Kidney tubule cell (primary cell): ENCODE measurements around the gene PAK2.
"Not testable (repeated sequence)": the region's sequence is repeated elsewhere in the genome, so short reads cannot be mapped to it uniquely, and the experiment has no call there.

Experiments used
- DNase-seq: peaks from one replicate; pipeline ENCODE4 v3.0.0-alpha.2; 2018; ENCODE audit warnings: low spot score

PAK2 gene

DNA sequence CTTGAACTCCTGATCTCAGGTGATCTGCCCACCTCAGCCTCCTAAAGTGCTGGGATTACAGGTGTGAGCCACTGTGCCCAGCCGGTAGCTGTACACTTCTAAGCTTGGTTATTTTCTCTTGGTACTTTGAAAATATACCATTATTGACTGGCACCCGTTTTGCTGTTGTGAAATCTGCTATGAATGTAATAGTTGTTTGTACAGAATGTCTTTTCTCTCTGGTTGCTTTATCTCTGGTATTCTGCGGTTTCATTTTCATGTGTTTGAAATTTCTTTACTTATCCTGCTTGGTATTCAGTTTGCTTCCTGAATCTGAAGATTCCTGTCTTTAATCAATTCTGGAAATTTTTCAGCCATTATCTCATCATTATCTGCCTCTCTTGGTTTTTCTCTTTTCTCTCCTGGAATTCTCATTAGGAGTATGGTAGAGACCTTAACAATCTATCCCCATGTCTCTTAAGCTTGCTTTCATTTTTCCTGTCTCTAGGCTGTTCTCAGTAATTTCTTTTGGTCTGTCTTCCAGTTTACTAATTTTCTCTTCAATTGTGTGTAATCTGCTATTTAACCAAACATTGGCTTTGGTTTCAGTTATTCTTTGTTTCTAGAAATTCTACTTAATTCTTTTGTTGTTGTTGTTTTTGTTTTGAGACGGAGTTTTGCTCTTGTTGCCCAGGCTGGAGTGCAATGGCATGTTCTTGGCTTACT is 2.8 kb upstream of the PAK2 start:
- DNase-seq: no peak

DNA sequence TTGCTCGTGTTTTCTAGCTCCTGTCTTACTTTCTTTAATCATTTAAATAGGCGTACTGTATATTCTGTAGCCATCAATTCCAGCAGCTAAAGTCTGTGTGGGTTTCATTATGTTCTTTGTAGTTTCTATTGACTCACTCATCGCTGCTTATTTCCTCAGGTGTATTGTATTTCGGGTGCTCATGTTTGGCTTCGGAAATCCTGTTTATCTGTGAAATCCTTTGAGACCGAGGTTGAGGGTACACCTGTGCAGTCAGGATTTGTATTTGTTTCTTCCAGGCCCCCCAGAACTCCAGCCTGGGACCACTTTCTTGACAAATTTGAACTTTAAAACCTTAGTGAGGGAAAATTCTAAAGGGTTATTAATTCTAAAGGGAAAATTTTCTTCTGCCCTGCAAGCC is 2.0 kb upstream of the PAK2 start:
- no peak for DNase-seq

DNA sequence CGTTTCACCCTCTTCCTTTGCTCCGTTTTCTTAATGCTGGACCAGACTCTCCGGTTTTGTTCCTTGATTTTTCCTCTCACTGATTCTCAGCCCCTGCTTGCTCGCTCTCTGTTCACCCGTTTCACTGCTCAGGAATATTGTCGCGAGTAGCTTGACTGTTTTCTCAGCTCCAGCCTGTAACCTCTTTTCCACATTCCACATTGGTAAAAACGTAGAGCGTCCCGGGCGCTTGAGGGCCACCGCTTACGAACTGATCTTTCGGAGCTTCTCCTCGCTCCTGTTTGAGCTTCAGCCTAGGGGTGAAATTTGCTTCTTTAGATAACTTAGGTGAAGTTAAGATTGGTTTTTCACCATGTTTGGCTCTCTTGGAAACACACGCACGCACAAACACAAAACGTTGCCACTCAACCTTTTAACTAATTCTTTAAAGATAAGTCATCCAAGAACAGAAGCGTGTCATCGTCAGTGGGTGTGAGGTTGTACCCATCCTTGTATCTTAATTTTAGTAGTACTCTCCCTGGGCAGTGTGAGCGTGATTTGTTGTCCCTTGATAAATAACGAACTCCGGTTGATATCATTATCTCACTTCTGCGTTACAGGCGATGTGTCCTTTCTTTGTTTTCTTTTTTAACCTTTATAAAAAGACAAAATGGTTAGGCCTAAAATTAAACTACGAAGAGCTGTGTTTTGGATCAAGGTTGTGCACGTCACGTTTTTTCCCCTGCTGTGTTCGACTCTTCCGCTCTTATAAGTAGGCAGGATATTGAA is 1.0 kb downstream of the PAK2 start:
- DNase-seq: peak; percentile 81

DNA sequence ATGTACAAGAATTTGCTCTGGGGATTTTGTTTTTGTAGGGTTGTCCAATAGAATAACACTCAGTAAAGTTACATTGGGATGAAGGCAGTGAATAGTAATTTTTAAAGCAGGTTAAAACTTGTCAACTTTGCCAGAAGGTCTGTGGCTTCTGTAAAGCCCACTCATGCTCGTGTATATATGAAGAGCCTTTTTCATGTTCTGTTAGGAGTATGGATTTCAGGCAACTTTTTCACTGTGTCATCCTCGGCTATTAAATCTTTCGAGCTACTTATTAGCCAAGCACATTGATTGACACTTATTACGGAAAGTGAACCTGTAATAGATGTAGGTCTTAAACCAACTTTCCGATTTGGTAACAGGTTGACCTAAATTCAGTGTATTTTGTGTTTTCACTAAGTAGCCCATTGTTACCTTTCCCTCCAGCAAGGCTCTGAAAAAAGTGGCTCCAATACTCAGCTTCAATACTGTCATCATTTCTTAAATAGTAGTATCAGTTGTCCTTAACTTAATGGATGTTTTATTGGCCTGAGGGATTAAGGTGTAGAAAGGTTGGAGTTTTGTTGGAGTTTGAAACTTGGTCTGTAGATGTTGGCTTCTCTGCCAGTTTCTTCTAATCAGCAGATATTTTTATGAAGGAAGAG is 1.7 kb downstream of the PAK2 start:
- DNase-seq: peak; percentile 47

DNA sequence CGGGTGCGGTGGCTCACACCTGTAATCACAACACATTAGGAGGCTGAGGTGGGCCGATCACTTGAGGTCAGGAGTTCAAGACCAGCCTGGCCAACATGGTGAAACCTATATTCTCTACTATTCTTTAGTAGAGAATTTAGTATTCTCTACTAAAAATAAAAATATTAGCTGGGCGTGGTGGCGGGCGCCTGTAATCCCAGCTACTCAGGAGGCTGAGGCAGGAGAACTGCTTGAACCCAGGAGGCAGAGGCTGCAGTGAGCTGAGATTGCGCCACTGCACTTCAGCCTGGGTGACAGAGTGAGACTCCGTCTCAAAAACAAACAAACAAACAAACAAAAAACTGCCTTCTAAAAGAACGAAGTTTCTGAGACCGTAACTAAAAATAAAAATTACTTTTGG is 3.9 kb downstream of the PAK2 start:
- DNase-seq: not testable (repeated sequence)

DNA sequence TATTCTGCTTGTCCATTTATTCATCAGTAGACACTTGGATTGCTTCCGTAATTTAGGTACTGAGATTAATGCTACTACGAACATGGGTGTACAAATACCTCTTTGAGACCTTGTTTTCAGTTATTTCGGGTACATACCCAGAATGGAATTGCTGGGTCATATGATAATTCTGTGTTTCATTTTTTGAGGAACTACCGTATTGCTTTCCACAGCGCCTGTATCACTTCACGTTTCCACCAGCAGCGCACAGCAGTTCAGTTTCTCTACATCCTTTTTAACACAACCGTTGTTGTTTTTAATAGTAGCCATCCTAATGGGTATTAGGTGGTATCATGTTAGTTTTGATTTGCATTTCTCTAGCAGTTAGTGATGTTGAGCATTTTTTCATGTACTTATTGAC is 9.5 kb downstream of the PAK2 start:
- DNase-seq: no peak

DNA sequence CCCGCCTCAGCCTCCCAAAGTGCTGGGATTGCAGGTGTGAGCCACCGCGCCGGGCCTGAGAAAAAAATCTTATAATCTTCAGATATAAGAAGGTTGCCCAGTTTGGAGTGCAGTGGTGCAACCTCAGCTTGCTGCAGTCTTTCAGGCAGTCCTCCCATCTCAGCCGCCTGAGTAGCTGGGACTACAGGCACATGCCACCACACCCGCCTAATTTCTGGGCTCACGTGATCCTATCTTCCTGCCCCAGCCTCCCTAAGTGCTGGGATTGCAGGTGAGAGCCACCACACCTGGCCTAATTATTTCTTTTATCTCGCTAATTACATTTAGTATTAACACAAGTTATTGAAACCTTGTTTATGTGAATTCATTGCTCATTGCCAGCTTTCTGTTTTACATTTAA is 13.5 kb downstream of the PAK2 start:
- DNase-seq: no peak

DNA sequence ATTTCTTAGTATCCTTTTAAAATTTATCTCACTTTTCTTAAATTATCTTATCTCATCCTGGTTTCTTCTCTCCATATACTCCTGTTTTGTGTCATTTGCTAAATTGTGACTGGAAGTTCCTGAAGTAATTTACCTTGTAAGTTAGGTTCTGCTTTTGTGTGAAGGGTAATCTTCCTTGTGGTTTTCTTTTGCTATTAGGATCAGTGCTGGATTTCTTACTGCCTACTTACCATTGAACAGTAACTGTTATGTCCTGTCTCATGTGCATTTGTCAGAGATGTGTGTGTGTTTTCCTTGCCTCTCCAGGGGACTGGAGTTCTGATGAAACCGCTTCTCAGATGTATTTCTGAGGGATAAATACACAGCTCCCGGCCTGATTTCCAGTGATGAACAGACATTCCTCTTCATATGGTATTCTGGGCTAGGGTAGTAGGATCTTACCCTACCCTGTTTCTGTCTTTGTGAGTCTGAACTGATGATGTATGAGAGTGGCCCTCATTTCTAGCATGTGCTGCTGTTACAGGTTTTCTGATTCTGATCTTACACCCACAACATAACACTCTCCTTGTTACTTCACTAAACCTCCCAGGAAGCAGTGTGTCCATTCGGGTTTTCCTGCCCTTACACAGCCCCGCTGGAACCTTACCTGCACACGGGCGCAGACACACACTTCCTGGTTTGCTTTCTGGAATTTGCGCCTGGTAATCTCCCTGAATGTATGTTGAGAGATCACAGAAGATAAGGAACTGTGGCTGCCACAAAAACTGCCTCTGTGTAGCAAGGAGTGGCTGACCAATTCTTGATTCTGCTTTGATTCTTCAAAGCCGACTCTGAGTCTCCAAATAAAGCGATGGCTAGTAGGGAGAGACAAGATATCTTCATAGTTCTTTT is 14.7 kb downstream of the PAK2 start:
- DNase-seq: no peak

DNA sequence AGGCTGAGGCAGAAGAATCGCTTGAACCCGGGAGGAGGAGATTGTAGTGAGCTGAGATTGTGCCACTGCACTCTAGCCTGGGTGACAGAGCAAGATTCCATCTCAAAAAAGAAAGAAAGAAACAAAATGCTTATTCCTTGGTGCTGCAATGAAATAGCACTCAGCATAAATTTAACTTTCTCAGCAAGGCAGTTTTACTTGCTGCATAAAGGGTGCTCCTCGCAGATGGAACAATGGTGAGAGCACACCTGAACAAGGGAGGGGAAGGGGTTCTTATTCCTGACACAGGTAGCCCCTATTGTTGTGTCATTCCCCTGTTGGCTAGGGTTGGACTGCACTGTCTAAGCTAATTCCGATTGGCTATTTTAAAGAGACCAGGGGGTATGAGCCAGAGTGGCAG is 17.1 kb downstream of the PAK2 start:
- DNase-seq: no peak

DNA sequence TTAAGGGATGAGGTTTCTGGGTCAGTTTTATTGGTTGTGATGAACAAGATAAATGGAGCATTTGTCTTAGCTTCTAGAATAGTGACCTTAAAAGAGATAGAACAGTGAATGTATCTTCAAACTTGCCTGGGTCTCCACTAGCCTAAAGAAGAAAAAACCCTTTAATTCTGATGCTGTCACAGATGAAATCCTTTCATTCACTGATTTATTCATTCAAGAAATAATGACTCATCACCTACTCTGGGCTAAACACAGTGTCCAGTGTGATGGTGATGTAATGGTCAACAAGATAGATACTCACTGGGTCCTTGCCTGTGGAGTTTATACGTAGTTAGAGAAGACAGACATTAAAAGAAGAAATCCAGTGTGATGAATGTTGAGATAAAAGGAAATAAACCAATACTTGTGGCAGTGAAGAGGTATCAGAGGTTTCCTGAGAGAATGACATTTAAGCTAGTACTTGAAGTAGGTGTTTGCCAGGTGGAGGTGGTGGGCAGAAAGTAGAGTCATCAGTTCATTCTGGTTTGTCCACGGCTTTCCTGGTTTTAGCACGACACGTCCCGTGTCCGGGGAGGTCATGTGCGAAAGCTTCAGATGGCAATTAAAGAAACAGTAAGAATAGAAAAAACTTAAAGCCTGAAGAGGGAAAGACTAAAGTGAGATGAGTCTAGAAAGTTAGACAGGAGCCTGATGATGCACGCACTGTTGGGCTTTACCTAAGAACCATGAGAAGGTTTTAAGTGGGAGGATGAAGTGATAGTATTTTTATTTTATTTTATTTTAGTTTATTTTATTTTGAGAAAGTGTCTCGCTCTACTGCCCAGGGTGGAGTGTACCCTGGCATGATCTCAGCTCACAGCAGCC is 18.5 kb downstream of the PAK2 start:
- DNase-seq: peak; percentile 86

DNA sequence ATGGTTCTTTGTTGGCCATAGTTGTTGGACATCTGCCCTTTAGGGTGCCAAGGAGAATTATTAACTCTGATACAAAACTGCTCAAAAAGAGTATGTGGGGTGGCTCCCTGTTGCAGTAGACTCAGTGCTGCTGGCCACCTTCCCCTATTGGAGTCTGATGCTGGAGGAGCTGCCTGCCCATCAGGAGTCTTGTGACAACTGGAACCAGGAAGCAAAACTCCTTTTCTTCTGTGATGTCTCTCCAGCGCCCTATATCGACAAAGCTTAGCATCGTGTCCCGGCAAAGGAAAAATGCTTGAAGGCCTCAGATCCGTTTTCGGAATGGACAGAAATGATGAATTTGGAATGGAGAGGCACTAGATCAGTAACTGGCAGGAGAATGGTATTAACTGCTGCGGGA is 23.5 kb downstream of the PAK2 start:
- peak; percentile 9 for DNase-seq

DNA sequence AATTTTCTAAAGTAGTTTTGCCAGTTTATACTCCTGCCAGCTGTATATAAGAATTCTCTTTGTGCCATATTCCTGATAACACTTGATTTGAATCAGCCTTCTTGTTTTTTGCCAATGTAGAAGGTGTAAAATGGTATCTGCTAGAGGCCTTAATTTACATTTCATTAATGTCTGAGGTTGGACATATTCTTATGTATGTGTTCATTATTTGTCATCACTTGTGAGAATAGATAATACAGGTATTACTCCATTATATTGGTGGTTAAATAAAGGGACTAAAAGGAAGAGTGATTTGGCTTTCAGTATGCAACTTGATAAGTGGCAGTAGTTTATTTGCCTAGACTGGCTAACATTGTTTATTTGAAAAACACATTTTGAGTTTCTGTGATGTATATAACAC is 25.8 kb downstream of the PAK2 start:
- DNase-seq: no peak

DNA sequence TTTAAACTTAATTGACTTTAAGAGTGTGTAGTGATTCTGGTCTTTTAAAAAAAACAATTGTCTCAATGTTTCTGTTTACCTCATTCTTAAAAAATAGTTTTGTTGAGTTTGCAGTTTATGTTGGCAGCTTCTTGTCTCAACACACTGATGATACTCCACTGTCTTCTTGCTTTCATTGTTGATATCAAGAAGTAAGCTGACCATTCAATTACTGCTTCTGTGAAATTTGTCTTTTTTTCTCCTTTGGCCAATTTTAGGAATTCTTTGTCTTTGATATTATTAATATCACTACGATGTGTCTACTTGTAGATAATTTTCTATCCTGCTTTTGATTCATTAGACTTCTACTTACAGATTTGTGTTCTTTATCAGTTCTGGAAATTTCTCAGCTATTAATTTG is 31.4 kb downstream of the PAK2 start:
- DNase-seq: no peak

DNA sequence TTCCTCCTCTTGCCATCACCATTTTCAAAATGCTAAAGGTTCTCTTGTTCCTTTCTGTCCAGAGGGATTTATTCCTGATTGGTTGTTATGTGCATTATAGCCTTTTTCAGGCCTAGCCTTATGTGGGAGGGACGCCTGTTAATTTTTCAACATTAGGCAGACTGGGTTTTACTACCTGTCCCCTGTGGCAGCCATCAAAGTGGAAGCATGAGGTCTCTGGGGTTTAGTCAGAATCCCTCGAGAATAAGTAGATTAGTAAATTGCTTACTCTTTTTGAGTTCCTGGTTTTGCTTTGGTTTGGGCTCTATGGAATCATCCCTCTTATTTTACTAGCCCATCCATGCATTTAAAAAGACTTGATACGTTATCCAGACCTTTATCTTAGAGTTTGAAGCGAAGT is 32.4 kb downstream of the PAK2 start:
- DNase-seq: no peak

DNA sequence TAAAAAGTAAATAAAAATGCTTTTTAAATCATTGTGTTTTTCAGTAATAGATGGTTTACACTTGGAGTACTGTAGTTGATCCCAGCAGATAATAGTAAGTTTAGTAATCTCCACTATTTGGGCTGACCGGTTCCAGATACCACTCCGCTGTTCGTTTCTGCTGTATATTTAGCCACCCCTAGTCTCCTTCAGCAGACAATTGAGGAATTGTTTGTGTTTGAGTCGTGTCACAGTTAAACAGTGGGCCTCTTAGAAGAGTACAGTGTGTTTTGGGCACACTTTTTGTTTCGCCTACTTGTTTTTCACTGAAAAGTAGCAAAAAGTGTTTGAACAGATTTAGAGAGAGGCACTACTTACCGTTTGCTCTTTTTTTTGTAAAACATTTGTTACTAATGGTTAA is 33.2 kb downstream of the PAK2 start:
- no peak for DNase-seq

DNA sequence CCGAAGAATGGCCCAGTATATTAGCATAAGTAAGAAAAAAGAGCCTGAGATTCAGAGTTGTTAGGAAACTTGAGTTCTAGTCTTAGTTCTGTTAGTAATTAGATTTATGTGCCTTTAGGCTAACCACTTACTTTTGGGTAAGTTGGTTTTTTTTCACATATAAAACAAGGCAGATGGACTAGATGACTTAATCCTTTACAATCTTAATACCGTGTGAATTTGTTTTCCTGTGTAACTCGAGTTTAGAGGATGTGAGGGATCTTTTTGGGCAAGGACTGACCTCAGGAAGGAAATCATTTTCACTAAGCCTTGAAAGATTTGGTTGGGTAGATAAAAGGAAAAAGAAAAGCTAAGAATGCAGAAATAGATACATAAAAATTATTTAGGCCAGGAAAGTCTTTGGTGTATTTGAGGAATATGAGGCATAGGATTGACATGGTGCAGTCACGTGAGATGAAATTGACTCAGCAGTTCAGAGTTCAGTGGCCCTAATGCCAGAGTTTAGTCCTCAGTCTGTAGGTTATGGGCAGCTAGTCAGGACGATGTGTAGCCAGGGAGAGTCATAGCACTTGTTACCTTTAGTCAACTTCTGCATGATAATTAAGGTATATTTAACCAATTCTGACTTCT is 34.6 kb downstream of the PAK2 start:
- peak; percentile 58 for DNase-seq

DNA sequence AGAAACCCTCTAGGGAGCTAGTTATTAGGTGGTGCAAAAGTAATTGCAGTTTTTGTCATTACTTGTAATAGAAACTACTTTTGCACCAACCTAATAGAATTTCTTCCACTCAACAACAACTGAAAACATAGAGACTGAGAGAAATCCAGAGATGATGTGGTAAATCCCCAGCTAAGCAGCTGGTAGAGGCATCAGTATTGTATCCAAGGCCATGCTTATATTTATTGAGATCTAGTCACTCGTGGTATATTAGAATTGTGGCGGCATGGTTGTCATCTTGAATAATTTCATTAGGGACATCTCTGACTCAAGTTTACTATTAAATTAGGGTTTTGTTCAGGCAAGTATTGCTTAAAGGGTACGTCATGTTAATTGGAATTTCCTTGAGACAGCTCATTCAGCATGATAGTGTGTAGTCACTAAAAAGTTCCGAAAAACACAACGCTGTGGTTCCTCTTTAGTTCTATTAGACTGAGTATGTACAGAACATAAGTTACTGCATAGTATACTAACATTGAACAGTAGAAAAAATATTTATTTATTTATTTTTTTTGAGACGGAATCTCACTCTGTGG is 35.3 kb downstream of the PAK2 start:
- DNase-seq: no peak

DNA sequence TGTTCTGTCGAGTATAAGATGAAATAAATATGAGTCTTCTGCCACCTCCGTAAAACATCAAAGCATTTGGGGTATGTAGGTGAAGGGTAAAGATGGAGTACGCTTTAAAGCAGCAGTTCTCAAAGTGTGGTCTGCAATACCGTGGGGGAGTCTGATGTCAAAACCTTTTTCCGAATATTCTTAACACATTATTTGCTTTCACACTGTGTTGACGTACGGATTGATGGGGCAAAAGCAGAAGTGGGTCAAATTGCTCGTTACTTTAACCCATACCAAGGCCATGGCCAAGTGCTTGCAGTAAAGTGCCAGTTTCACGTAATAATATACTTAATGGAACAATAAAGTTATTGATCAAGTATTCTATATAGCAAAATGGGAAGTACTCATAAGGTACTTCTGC is 36.3 kb downstream of the PAK2 start:
- DNase-seq: no peak

DNA sequence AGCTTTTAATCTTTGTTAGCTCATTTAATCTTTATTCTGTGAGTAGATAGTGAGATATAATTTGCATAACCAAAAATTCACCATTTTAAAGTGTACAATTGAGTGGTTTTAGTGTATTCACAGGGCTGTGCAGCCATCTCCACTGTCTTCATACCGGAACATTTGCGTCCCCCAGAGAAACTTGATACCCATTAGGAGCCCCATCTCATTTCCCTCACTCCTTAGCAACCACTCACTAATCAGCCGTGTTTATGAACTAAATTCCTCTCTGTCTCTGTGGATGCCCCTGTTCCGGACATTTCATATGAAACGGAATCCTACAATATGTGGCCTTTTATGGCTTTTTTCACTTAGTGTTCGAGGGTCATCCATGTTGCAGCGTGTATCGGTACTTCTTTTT is 38.2 kb downstream of the PAK2 start:
- DNase-seq: no peak

DNA sequence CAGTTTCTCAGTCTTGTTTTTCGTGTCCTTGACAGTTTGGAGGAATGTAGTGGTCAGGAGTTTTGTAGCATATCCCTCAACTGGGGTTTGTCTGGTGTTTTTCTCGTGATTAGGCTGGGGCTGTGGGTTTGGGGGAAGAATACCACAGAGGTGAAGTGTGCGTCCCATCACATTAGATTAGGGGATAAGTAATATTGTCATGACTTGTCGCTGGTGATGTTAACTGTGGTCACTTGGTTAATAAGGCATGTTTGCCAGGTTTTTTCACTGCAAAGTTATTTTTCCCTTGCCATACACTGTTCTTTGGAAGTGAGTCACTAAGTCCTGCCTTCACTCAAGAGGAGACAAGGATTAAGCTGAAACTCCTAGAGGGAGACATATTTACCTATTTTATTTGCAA is 39.1 kb downstream of the PAK2 start:
- peak; percentile 89 for DNase-seq

DNA sequence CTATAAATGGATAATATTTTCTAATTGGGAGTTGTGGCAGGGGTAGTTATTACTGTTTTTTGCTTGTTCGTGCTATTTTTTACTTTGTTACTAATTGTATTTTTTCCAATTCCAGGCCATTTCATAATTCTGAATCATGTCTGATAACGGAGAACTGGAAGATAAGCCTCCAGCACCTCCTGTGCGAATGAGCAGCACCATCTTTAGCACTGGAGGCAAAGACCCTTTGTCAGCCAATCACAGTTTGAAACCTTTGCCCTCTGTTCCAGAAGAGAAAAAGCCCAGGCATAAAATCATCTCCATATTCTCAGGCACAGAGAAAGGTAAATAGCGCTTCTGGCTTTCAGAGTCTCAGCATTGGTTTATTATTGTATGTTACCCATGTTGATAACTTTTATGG is 42.9 kb downstream of the PAK2 start:
- DNase-seq: no peak
